Right lobe of liver (tissue), 4 donors: Measurements from ENCODE around the gene SELENOM.

Experiments
- CTCF ChIP-seq, 4 donors: fragments of 200-600 bp in 3 of 4; fragments of 450-650 bp in 1 of 4; IDR thresholded peaks; one replicate each; pipeline versions ENCODE4 v1.5.1 to v1.8.0; 2016 to 2022; ENCODE audit warnings: antibody characterized with exemption in 4 of 4, mild to moderate bottlenecking in 2 of 4
- POLR2A ChIP-seq: fragments of 450-650 bp; IDR thresholded peaks from one replicate; pipeline ENCODE4 v1.6.1; 2017; ENCODE audit warnings: antibody characterized with exemption, mild to moderate bottlenecking
- donor health status: DM: no; HTN: no; CAD: no.
- donor health status: DM: no; HTN: no; CAD: no.
- donor health status: DM: no; HTN: yes; CAD: no.

GRCh38 chr22:31139066-31139465, 31.7 kb upstream of the SELENOM start:
- TF ChIP-seq POLR2A = no peak
- no peak for TF ChIP-seq CTCF (IDR thresholded peaks at IDR 0.05)
